Activated effector memory CD4-positive, alpha-beta T cell treated with anti-CD3 and anti-CD28 coated beads, Interleukin-2, amount 50 U/mL, for 16 hours (primary cell): ENCODE data around the gene CIC.
"Not testable (repeated sequence)": the region's sequence is repeated elsewhere in the genome, so short reads cannot be mapped to it uniquely, and the experiment has no call there.

Source experiments
- DNase-seq: peaks from one replicate; pipeline ENCODE4 v3.0.0-alpha.2; 2020

The CIC gene

DNA sequence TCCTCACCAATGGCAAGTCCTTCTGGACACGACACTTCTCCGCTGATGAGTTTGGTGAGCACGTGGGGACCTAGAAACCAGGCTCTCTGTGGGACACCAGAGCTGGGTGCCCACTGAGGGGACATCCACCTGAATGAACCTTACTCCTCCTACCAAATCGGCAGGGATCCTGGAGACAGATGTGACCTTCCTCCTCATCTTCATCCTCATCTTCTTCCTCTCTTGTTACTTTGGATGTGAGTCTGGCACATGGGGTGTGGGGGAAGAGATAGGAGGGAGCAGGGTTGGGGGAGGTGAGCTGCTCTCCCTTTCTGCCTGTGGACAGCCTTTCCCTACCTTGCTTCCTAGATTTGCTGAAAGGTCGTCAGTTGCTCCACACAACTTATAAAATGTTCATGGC lies 46.0 kb downstream of the CIC start:
- DNase-seq = no peak

DNA sequence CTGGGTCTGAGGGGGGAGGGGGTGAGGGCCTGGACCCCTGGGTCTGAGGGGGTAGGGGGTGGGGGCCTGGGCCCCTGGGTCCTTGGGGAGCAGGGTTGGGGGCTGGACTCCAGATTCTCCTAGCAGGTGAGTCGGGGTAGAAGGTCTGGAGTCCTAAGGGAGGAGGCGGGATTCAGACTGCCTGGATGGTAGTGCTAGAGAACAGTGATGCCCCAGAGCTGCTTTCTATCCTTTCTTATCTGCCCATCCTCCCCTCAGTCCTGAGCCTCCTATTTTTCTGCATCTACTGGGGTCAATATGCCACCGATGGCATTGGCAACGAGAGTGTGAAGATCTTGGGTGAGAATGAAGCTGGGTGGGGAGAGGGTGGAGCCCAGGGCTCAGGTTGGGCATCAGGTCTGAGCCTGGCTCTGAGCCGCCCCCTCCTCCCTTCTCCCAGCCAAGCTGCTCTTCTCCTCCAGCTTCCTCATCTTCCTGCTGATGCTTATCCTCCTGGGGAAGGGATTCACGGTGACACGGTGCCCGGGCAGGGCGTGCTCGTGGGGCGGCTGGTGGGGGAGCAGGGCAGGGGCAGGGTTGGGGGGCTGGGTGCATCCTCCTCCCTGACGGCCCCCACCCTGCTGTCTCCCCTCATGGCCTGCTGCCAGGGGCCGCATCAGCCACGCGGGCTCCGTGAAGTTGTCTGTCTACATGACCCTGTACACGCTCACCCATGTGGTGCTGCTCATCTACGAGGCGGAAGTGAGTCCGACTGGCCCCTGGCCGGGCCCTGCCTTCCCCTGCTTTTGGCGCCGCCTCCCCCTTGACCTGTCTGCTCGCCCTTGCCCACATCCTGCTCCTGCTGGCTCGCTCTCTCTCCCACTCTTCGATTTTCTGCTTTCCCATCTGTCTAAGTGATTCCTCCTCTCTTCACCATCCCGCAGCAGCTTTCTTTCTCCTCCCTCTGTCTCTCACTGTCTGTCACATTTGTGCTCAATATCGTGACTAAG lies 47.5 kb downstream of the CIC start:
- DNase-seq = no peak

DNA sequence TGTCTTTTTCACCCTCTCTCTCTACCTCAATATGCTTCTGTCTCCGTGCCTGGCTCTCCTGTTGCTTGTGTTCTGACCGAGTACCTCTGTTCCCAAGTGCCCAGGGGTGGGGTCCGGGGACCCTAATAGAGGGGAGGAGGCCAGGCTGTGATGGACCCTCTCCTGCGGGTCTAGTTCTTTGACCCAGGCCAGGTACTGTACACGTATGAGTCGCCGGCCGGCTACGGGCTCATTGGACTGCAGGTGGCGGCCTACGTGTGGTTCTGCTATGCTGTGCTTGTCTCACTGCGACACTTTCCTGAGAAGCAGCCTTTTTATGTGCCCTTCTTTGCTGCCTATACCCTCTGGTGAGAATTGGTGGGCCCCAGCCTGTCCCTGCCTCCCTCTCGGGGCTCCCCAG lies 48.5 kb downstream of the CIC start:
- no peak for DNase-seq

DNA sequence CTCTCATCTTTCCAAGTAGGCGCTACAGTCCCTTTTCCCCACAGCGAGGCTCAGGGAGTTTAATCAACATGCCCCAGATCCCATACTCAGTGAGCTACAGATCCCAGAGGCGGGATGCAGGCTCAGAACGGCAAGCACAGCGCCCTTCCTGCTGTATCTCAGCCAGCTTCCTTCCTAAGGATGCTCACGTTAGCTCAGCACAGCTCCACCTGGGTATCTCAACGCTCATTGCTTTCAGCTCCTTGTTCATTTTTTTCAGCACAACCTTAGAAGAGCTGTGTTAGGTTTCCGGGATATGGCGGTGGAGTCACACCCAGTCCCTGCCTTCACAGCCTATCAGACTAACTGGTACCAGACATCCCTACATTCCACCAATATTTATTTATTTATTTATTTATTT lies 53.3 kb downstream of the CIC start:
- no peak for DNase-seq

DNA sequence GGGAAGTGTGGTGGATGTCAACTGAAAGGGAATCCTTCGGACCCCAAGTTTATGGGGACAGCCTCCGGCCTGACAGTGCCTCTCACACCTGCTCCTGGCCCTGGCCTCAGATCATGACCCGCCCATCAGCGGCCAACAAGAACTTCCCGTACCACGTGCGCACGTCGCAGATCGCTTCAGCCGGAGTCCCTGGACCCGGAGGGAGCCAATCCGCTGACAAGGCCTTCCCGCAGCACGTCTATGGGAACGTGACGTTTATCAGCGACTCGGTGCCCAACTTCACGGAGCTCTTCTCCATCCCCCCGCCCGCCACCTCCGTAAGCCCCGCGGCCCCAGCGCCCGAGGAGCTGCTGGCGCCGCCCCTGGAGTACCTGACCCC lies 54.4 kb downstream of the CIC start:
- no peak for DNase-seq

DNA sequence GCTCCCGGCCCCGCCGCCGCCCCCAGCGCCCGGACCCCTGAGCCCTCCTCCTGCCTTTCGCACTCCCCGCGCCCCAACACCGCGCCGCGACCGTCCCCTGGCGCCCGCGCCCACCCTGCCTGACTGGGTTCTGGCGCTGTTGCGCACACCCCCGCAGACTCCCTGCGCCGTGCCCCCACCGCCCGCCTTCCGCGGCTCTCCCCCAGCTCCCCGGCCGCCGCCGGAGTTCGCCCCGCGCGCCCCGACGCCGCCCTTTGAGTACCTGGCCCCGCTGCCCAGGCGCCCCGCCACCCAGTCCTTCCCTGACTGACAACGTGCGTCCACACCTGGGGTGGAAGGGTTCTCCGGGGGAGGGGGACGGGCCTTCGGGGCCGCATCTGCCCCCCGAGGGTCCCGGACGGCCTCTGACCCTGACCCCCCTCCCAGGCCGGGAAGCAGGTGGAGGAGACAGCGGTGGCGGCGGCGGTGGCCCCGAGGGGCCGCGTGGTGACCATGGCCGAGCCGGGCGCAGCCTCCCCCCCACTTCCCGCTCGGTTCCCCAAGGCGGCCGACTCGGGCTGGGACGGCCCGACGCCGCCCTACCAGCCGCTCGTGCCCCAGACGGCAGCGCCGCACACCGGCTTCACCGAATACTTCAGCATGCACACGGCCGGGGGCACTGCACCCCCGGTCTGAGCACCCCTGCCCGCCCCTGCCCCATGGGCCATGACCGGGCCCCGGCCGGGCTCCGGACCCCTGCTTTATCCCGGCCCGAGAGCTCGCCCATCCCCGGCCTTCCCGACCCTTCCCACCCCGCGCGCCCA lies 55.0 kb downstream of the CIC start:
- DNase-seq = peak; percentile 72

DNA sequence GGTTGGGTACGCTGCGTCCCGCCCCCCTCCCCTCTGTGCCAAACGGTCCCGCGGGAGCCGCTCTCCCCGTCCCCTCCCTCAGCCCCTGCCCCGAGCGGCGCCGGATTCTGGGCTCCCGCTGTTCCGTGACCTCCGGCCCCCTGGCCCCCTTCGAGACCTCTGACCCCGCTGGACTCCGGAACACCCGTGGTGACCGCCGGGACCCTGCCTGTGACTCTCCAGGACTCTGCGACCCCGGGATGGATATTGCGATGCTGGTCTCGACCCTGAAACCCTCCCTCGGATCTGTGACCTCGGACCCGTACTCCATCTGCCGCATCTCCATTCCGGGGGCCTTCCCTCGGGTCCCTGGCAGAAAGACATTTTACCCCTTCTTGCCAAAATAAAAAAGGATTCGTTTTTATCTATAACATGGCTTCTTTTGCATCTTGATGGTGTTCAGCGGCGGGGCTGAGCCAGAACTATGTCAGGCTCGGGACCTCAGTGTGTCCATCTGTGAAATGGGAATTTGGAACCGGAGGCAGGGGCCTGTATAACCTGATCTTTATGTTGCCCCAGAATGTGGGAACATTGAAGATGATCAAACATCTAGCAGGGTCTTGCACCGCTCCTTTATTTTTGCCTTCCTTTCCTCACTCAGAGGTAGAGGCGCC lies 55.7 kb downstream of the CIC start:
- DNase-seq = no peak

DNA sequence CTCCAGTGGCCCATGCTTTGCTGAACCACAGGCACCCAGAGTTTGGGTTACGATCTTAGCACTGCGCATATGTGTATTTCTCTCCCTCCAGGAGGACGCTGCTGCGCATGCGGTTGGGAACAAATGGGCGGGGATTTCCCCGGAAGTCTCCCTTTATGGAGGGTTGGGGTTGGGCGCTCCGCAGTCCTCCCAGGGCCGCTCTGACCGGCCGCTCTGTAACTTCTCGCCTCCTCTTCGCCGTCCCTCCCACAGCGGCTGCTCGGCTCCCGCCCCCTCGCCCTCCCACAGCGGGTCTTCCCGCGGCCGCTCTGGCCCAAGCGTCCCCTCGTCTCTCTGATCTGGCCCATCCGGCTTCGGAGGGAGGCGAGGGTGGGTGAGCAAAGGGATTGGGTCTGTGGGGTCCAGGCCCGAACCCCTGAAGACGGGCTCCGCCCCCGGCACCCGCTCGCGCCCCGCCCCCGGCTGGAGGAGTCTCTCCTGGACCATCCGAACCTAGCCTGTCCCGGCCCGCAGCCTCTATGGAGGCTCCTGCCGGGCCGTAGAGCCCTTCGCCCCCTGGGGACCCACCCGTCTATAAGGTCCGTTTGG lies 56.4 kb downstream of the CIC start, which contains the start of gene MEGF8:
MEGF8 (plus strand) TSS at position 328 of the 588 bp plus-strand sequence. CDS start 609 bp downstream, outside the sequence.
- peak; percentile 100 for DNase-seq

DNA sequence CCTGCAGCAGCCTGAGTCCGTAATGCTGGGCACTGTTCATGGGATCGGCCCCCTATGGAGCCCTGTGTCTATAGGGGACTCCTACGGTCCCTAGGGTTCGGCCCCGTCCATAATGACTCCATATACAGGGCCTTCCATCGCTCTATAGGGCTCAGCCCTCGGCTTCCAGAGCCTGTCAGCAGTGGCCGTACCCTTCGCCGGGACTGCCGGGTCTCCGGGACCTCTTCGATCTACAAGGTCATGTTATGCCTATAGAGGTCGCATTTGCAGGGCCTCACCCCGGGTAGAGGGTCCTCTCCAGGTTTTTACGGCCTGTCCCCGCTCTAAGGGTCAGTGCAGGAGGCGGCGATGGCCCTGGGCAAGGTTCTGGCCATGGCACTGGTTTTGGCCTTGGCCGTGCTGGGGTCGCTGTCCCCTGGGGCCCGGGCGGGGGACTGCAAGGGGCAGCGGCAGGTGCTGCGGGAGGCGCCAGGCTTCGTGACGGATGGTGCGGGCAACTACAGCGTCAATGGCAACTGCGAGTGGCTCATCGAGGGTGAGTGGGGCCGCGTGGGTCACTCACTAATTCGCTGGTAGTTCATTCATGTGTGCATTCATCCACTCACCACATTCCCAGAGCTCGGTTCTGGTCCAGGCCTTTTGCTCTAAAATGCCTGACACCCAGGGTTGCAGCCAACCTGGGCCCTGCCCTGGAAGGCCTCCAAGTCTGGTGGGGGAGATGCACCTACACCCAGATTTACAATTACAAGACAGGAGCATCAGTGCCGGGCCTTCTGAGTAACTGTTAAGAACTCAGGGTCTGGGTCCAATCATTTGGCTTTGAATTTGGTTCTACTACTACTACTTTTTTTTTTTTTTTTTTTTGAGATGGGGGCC lies 57.1 kb downstream of the CIC start:
- DNase-seq = peak; percentile 74

DNA sequence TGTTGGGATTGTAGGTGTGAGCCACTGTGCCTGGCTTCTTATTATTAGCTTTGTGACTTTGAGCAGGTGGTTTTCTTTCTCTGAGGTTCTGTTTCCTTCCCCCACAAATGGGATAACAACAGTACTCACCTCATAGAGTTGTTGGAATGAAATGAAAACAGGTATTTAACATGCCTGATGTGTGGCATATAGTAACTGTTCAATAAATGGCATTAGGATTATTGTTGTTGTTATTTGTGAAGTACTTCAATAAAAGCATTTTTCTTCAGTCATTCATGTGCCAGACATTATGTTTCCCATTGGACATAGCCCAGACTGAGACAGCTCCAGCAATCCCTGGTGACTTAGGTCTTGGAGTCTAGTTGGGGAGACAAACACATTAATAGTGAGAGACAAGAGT lies 57.9 kb downstream of the CIC start:
- no peak for DNase-seq

DNA sequence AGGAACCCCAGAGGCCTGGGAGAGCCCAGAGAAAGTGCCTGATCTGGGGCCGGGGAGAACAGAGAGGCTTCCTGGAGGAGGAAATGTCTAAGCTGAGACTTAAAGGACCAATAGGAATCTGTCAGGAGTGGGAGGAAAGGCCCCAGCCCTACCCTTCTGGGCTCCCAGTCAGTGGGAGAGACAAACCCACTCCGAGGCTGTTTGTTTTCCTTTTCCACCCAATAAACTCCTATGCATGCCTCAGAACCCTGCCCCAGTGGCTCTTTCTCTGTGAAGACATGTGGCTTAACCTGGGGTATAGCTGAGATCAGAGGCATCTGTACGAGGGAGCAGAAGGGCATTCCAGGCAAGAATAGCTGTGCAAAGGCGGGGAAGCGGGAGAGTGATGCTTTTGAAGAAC lies 58.3 kb downstream of the CIC start:
- no peak for DNase-seq

DNA sequence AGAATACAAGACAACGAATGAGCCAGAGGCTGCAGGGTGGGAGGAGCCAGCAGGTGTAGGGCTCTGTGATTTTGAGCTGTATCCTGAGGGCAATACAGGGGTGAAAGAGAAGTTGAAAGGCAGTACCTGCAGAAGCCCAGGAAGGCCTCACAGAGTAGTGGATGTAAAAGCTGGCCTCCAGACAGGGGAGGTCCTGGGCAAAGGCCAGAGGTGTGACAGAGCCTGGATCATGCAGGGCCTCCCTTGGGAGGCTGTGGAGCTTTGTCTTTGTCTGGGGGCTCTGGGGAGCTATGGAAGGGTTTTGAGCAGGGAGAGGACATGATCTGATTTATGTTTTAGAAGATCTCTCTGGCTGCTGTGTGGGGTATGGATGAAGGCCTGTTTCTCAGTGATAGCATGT lies 59.1 kb downstream of the CIC start:
- DNase-seq = no peak

DNA sequence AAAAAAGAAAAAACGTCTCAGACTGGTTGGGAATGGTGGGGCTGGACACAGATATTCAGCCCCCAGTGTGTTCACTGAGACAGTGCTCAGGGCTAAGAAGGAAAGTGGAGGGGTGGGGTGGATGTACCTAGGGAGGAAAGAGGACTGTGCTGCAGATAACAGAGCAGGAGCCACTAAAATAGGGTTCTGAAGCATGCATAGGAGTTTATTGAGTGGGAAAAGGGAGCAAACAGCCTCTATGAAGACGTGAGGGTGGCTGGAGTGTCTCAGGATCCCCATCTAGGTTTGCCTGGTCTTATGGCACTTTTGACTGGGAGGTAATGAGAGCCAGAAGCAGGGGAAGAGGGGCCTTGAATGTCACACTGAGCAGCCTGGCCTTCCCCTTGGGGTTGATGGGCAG lies 59.8 kb downstream of the CIC start:
- DNase-seq = no peak

DNA sequence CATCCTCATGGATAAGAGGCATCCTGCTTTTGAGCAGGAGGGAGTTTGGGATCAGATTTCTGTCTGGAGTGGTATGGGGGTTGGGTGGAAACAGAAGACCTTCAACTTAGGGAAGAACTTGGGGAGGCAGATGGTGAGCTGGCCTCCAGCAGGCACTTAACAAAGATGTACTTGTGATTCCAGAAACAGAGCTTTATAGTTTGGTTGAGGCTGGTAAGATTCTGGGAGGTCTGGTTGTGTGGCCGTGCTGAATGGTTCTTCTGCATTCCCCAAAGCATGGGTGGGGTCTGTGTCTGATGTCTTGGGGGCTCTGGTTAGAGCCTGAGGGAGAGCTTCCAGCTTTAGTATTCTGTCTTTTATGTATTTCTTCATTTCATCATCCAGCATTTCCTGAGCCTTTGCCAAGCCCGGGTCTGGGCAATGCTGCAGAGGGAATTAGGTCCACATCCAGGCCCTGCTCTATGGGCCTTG lies 61.2 kb downstream of the CIC start:
- DNase-seq = no peak

DNA sequence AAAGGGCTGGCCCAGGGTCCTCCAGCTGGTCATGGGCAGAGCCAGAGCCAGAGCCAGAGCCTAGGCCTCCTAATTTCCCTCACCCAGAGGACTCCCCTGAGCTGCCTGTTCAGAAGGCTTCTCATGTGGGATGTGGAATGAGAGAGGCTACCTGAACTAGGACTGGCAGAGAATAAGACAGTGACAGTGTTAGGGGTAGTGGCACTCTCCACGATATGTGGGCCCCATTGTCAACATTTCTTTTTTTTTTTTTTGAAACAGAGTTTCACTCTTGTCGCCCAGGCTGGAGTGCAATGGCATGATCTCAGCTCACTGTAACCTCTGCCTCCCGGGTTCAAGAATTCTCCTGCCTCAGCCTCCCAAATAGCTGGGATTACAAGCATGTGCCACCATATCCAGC lies 62.3 kb downstream of the CIC start:
- not testable (repeated sequence) for DNase-seq

DNA sequence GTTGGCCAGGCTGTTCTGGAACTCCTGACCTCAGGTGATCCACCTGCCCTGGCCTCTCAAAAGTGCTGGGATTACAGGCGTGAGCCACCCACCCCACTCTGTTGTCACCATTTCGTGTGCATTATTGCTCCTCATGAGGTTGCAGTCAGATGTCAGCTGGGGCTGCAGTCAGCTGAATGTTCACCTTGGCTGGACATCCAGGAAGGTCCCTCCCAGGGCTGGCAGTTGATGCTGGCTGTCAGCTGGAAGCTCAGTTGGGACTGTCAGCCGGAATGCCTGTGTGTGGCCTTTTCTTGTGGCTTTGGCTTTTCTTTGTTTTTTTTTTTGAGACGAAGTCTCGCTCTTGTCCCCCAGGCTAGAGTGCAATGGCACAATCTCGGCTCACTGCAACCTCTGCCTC lies 63.0 kb downstream of the CIC start:
- no peak for DNase-seq

DNA sequence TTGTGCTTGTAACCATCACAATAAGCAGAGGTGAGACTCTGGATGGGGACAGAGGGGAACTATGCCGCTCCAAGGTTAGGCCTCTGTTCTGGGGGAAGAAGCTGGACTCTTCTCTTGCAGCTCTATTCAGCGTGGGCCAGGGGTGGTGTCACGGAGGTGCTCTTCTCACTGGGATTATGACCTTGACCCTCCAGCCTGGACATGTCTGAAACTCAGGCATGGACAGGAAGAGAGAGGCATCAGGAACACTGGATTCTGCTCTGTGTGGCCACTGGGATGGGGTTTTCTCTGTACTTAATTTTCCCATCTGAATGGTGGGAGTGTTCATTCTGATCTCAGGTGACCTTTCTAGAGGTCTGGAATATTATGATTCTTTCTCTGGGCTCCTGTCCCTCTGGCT lies 64.0 kb downstream of the CIC start:
- DNase-seq = no peak

DNA sequence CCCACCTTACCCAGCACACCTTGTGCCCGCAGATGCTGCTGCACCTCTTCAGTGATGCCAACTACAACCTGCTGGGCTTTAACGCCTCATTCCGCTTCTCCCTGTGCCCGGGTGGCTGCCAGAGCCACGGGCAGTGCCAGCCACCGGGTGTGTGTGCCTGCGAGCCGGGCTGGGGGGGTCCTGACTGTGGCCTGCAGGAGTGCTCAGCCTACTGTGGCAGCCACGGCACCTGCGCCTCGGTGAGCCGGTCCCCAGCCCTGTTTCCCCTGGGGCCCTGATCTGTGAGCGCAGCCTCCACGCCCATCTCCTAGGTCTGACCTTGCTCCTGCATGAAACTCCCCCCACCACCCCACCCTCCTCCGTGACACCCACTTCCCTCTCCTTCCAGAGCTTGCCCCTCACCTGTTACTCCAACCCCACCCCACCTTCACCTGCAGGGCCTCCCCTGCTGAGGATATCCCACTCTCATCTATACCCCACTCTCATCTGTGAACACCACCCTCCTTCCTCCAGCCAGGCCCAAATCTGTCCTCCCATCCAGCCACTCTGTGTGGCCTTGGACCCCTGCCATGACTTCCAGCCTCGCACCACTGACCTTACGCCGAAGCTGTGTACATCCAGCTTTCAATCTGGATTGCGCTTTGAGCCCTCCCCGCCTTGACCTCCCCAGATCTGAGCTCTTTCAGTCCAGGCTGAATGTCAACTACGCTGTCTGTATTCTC lies 65.1 kb downstream of the CIC start:
- DNase-seq = no peak

DNA sequence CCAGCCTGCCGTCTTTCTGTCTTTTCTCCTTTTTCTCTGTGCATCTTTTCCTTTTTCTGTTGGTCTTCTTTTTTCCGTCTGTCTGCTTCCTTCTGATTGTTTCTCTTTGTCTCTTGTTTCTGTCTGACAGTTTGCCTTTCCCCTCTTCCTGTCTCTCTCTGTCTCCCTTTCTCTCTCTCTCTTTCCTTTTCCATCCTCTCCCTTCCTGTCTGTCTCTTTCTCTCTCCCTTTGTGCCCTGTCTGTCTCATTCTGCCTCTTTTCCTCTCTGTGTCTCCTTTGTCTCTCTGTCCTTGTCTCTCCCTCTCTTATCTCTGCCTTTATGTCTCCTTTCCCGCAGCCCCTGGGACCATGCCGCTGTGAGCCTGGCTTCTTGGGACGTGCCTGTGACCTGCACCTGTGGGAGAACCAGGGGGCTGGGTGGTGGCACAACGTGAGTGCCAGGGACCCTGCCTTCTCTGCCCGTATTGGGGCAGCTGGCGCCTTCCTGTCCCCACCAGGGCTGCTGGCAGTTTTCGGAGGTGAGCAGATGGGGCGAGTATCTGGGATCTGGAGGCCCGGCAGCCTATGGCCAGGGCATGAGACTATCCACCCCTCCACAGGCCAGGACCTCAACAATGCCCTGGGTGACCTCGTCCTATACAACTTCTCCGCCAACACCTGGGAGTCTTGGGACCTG lies 65.8 kb downstream of the CIC start:
- DNase-seq = no peak

DNA sequence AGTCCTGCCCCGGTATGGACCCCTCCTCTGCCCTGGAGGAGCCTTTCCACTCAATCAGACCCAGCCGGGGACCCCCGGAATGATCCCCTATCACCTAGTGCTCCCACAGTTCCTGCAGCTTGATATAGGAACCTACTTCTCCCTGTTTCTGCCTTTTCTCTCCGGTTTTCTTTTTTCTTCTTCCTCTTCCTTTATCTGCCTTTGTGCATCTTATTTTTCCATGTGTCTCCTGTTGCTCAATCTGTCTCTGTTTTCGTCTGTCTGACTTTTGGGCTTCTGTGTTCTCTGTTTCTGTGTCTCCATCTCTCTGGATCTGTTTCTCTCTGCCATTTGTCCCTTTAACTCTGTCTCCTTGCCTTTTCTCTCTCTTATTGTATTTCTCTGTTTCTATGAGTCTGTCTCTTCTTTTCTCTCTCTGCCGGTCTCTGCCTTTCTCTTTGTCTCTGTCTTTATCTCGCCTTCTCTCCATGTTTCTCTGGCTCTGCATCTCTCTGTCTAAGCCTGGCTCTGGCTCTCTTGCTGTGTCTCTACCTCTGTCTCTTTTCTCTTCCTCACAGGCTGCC lies 66.4 kb downstream of the CIC start:
- DNase-seq = no peak
